ENCODE results near the gene GNL1.

GRCh38 chr6:30515106-30515505 is 41.2 kb downstream of the GNL1 start:
- TF ChIP-seq CTCF (IDR thresholded peaks at IDR 0.05; ENCODE audit: low read depth, low read length) (no peak), POLR2A (IDR thresholded peaks at IDR 0.05; ENCODE audit: extremely low read depth, insufficient read length) (no peak), MYC (IDR thresholded peaks at IDR 0.05; ENCODE audit: low read depth, low read length) (no peak), MAX (IDR thresholded peaks at IDR 0.05; ENCODE audit: low read depth, low read length) (no peak)
